ENCODE results near the gene PTPRD.

GRCh38 chr9:8738945-8739344 lies 1873.9 kb downstream of the PTPRD start:
- TF ChIP-seq CTCF (conservative IDR thresholded peaks at IDR 0.05; ENCODE audit: low read length) (no peak), EZH2phosphoT487 (IDR thresholded peaks at IDR 0.05; ENCODE audit: borderline replicate concordance, low read depth, low read length) (no peak)

All from OCI-LY7 (cell line).